A549 (cell line): ENCODE results near the gene APP. TPM values are rescaled to one million over a fixed set of nuclear protein-coding genes. Genes with fewer than 3 reads are reported as not detected.

Source experiments
- ATAC-seq, 2 experiments: fragments of 200-7000 bp in 1 of 2; fragments of >200 bp in 1 of 2; cut with Nextera tagmentation in 1 of 2; cut with Tn5 transposase in 1 of 2; 3 replicates each; pipeline versions ENCODE4 v1.8.0 to v1.9.1; 2018 to 2020; ENCODE audit warnings: mild to moderate bottlenecking in 1 of 2, moderate library complexity in 1 of 2
- CTCF ChIA-PET: fragments of 300-600 bp; sonication (Branson Sonifier 250); formaldehyde crosslinking; extraction: SDS; loops from one replicate; lab custom pipeline; 2021; ENCODE audit warnings: antibody characterized with exemption, inconsistent platforms; lab: Yijun Ruan, JAX
- POLR2A ChIA-PET: fragments of 350-600 bp; formaldehyde crosslinking; extraction: SDS; loops from one replicate; lab custom pipeline; 2021; ENCODE audit warnings: antibody characterized with exemption, inconsistent platforms; lab: Yijun Ruan, JAX
- DNase-seq, 2 experiments: peaks; one replicate each; pipeline versions ENCODE4 v3.0.0 to v3.0.0-alpha.2; 2011 to 2016; ENCODE audit warnings: low read depth in 1 of 2, low spot score in 1 of 2
- FAIRE-seq: peaks from 2 replicates; lab custom pipeline; 2011; peaks lifted over from hg19 to GRCh38; lab: Jason Lieb, UNC
- H3K27ac ChIP-seq, 2 experiments: fragments of >200 bp; sonication (Bioruptor Twin); formaldehyde crosslinking; 3 replicates each; pipeline ENCODE4 v1.5.1; 2016 to 2017
- H3K4me1 ChIP-seq: fragments of >200 bp; sonication (Bioruptor Twin); formaldehyde crosslinking; 3 replicates; pipeline ENCODE4 v1.6.1; 2016
- H3K4me2 ChIP-seq: fragments of >200 bp; sonication (Bioruptor Twin); formaldehyde crosslinking; 3 replicates; pipeline ENCODE4 v1.6.1; 2016
- H3K4me3 ChIP-seq: fragments of >200 bp; sonication (Bioruptor Twin); formaldehyde crosslinking; 3 replicates; pipeline ENCODE4 v1.5.1; 2016
- H3K9me3 ChIP-seq: fragments of >200 bp; sonication (Bioruptor Twin); formaldehyde crosslinking; 3 replicates; pipeline ENCODE4 v1.6.1; 2016
- ATOH8 ChIP-seq: fragments of 250-450 bp; sonication (Bioruptor Pico); IDR thresholded peaks from 2 replicates; pipeline ENCODE4 v1.5.0; 2020; ENCODE audit warnings: low read depth, mild to moderate bottlenecking, moderate library complexity
- BHLHE40 ChIP-seq: IDR thresholded peaks from 2 replicates; pipeline ENCODE4 v1.6.1; 2012; ENCODE audit warnings: low read depth, low read length, inconsistent platforms
- CHD4 ChIP-seq: fragments of 200-600 bp; sonication (generic); IDR thresholded peaks from 2 replicates; pipeline ENCODE4 v1.6.1; 2016; ENCODE audit warnings: antibody characterized with exemption, mild to moderate bottlenecking, borderline replicate concordance
- EHF ChIP-seq: fragments of 250-450 bp; sonication (Bioruptor Pico); IDR thresholded peaks from 2 replicates; pipeline ENCODE4 v1.5.0; 2020; ENCODE audit warnings: mild to moderate bottlenecking
- FOSB ChIP-seq: fragments of 250-450 bp; sonication (Bioruptor Pico); IDR thresholded peaks from 2 replicates; pipeline ENCODE4 v1.5.0; 2020; ENCODE audit warnings: mild to moderate bottlenecking, moderate library complexity
- HMGXB4 ChIP-seq: fragments of 250-450 bp; sonication (Bioruptor Pico); IDR thresholded peaks from 2 replicates; pipeline ENCODE4 v1.5.0; 2021; ENCODE audit warnings: mild to moderate bottlenecking, moderate library complexity, borderline replicate concordance
- HOXB5 ChIP-seq: fragments of 250-450 bp; sonication (Bioruptor Pico); IDR thresholded peaks from 2 replicates; pipeline ENCODE4 v1.5.0; 2020; ENCODE audit warnings: mild to moderate bottlenecking, moderate library complexity
- JUN ChIP-seq, 2 experiments: fragments of >200 bp; sonication (Bioruptor Twin); formaldehyde crosslinking; IDR thresholded peaks; 2 replicates in 1 of 2; 3 replicates in 1 of 2; pipeline ENCODE4 v1.6.1; 2016 to 2017
- JUNB ChIP-seq: fragments of >200 bp; sonication (Bioruptor Twin); formaldehyde crosslinking; IDR thresholded peaks from 2 replicates; pipeline ENCODE4 v1.6.1; 2016
- KDM5A ChIP-seq: fragments of 200-600 bp; sonication (generic); IDR thresholded peaks from 2 replicates; pipeline ENCODE4 v1.6.1; 2016; ENCODE audit warnings: antibody characterized with exemption, mild to moderate bottlenecking
- MYC ChIP-seq: IDR thresholded peaks from 2 replicates; pipeline ENCODE4 v1.6.1; 2012; ENCODE audit warnings: mild to moderate bottlenecking, inconsistent platforms, low read length, improper control_type of control experiment, borderline replicate concordance
- NR3C1 ChIP-seq: fragments of >200 bp; sonication (Bioruptor Twin); formaldehyde crosslinking; IDR thresholded peaks from 3 replicates; pipeline ENCODE4 v1.6.1; 2017
- PBX3 ChIP-seq: IDR thresholded peaks from 2 replicates; pipeline ENCODE4 v1.6.1; 2012
- PHF8 ChIP-seq: fragments of 200-600 bp; sonication (generic); IDR thresholded peaks from 2 replicates; pipeline ENCODE4 v1.6.1; 2016; ENCODE audit warnings: low read depth, mild to moderate bottlenecking, antibody characterized with exemption, moderate library complexity, borderline replicate concordance
- RARB ChIP-seq: fragments of 250-450 bp; sonication (Bioruptor Pico); IDR thresholded peaks from 2 replicates; pipeline ENCODE4 v1.8.0; 2021; ENCODE audit warnings: mild to moderate bottlenecking, moderate library complexity
- TP53 ChIP-seq: fragments of 250-450 bp; sonication (Bioruptor Pico); IDR thresholded peaks from 2 replicates; pipeline ENCODE4 v1.5.0; 2021; ENCODE audit warnings: mild to moderate bottlenecking, moderate library complexity
- ZNF302 ChIP-seq: fragments of 250-450 bp; sonication (Bioruptor Pico); IDR thresholded peaks from 2 replicates; pipeline ENCODE4 v1.9.0; 2021; ENCODE audit warnings: inconsistent platforms, mild to moderate bottlenecking, moderate library complexity
- WGBS: methylation state at CpG from one replicate; pipeline ENCODE4 v1.1.6; 2017; ENCODE audit errors: missing lambda C conversion rate; 5-methylcytosine and 5-hydroxymethylcytosine counted together
- polyA plus RNA-seq, 4 experiments: library from polyadenylated mRNA; depleted of rRNA in 3 of 4; stranded (reverse); fragments of >200 nt; fragmentation: RNase III in 1 of 4; extraction: RNeasy Plus Mini Kit Qiagen cat#74134 plus additional on column Dnase treatment in 1 of 4; gene quantifications; 2 replicates in 3 of 4; 3 replicates in 1 of 4; pipeline ENCODE4 v1.2.3, GENCODE V29; 2011 to 2017
- TF ChIP-seq, protein P1 (sequence below): IDR thresholded peaks from 2 replicates; pipeline ENCODE4 v1.6.1; 2012; ENCODE audit warnings: low read depth, borderline replicate concordance
- TF ChIP-seq, protein P2 (sequence below): fragments of 450-650 bp; IDR thresholded peaks from 2 replicates; pipeline ENCODE4 v1.6.1; 2014; ENCODE audit warnings: antibody characterized with exemption

The APP gene
- polyA plus RNA-seq, 2 of the 4 experiments (the other 2 are of a cell fraction): 540 to 565 TPM

DNA sequence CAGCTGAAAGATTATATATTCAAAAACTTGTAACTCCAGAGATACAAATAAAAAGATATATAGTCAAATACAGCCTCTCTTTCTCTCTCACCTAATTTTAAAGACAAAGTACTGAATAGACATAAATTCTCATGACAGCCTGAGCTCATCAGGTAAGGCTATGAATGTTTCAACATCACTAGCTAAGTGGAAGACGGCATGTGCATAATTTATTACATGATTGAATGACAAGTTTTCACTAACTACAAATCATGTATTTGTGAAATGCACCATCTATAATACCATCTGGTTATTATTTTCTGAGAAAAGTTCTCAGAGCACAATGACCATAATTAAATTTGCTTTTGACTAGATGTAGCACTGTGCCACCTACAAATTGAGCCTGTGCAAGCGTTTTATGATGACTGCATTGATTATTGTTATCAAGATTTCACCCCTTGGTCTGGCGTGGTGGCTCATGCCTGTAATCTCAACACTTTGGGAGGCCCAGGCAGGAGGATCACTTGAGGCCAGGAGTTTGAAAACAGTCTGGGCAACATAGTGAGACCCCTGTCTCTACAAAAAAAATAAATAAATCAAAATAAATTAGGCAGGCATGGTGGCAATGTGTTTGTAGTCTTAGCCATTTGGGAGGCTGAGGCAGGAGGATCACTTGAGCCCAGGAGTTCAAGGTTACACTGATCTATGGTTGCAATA is 128.2 kb downstream of the APP start:
- TF ChIP-seq KDM5A: no peak
- TF ChIP-seq, protein P1, sequence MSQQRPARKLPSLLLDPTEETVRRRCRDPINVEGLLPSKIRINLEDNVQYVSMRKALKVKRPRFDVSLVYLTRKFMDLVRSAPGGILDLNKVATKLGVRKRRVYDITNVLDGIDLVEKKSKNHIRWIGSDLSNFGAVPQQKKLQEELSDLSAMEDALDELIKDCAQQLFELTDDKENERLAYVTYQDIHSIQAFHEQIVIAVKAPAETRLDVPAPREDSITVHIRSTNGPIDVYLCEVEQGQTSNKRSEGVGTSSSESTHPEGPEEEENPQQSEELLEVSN: no peak
- no peak for TF ChIP-seq PHF8
- TF ChIP-seq CHD4: no peak
- TF ChIP-seq ATOH8: no peak
- TF ChIP-seq HMGXB4 (CRISPR knock-in tag): no peak
- TF ChIP-seq, protein P2, sequence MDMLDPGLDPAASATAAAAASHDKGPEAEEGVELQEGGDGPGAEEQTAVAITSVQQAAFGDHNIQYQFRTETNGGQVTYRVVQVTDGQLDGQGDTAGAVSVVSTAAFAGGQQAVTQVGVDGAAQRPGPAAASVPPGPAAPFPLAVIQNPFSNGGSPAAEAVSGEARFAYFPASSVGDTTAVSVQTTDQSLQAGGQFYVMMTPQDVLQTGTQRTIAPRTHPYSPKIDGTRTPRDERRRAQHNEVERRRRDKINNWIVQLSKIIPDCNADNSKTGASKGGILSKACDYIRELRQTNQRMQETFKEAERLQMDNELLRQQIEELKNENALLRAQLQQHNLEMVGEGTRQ: no peak
- no peak for TF ChIP-seq JUNB
- TF ChIP-seq NR3C1: no peak
- no peak for TF ChIP-seq ZNF302
- TF ChIP-seq BHLHE40: no peak
- no peak for TF ChIP-seq JUN (IDR thresholded peaks at IDR 0.05)
- no peak for TF ChIP-seq RARB (CRISPR knock-in tag)
- TF ChIP-seq EHF (CRISPR knock-in tag): no peak
- no peak for TF ChIP-seq HOXB5
- TF ChIP-seq MYC: no peak
- TF ChIP-seq FOSB (CRISPR knock-in tag): no peak
- Histone ChIP-seq H3K4me1 (no peaks in the 10 kb centered on the region), H3K4me3 (no peak overlapping the region), H3K4me2 (no peak overlapping the region), H3K27ac (no peak overlapping the region), H3K9me3 (no peaks in the 10 kb centered on the region)
- DNase-seq (no peak), ATAC-seq (no peak), FAIRE-seq (no peak)
- ChIA-PET POLR2A (no interaction called here), CTCF (no interaction called here)
- WGBS: 96% methylated on average over 3 of the region's 3 CpGs

DNA sequence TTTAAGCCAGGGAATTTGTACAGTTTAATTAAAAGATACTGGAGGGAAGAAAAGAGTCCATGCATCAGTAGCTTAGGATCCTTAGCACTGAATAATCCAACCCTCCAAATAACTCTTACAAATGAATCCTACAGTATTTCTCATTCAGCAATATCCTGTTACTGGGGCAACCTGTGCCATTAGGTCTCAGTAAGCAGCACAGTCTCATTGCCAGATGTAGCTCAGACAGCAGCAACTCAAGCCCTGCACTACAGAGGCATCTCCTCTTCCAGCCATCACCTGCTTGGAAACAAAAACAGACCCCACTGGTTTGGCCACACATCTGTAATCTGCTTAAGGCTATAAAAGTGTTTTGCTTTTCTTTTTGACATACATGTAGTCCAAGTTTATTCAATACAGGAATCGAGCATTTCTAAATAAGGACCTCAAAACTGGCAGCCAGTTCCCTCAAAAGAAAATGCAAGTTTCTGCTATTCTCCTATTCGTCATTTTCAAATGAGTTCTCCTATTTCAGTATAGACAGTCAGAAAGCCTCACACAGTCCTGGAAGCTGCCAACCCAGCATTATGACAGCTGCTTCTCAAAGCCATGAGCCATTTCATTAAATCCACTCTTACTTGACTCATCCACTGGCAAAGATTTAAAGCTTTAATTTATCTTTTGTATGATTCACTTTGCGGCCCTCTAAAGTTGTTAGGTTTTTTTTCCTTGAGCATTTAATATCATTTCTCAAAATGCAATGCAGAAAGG is 129.0 kb downstream of the APP start:
- Histone ChIP-seq H3K4me3 (no peak overlapping the region), H3K4me1 (no peaks in the 10 kb centered on the region), H3K4me2 (no peak overlapping the region), H3K9me3 (no peaks in the 10 kb centered on the region), H3K27ac (no peak overlapping the region)
- 92% methylated on average over 3 of the region's 3 CpGs for WGBS
- FAIRE-seq (no peak), DNase-seq (no peak), ATAC-seq (no peak)
- ChIA-PET POLR2A (no interaction called here), CTCF (no interaction called here)
- TF ChIP-seq PBX3 (no peak), TP53 (no peak)
